CD4-positive, alpha-beta memory T cell (primary cell): ENCODE data around the gene SPATA3. TPM values are rescaled to one million over a fixed set of nuclear protein-coding genes. Genes with fewer than 3 reads are reported as not detected.

Source experiments
- CTCF ChIA-PET: fragments of 350-600 bp; sonication (Branson Sonifier 250); formaldehyde crosslinking; loops from one replicate; lab custom pipeline; 2021; ENCODE audit warnings: inconsistent platforms; ENCODE audit not compliant: partially characterized antibody; lab: Charles Lee
- POLR2A ChIA-PET: fragments of 350-600 bp; sonication (Branson Sonifier 250); formaldehyde crosslinking; loops from one replicate; lab custom pipeline; 2021; ENCODE audit not compliant: partially characterized antibody; lab: Charles Lee
- DNase-seq, 5 donors: peaks; one replicate each; pipeline versions ENCODE4 v3.0.0 to v3.0.0-alpha.2; 2020 to 2022; ENCODE audit warnings: mixed read lengths in 1 of 5
- H3K27ac ChIP-seq: one replicate; pipeline ENCODE4 v1.7.0; 2013; ENCODE audit warnings: low read depth, low read length
- H3K27me3 ChIP-seq: 2 replicates; pipeline ENCODE4 v1.7.0; 2013; ENCODE audit warnings: mild to moderate bottlenecking, low read length, moderate library complexity; ENCODE audit not compliant: insufficient read depth
- H3K36me3 ChIP-seq: 2 replicates; pipeline ENCODE4 v1.7.0; 2013; ENCODE audit warnings: mild to moderate bottlenecking, low read length, moderate library complexity; ENCODE audit not compliant: insufficient read depth
- H3K4me1 ChIP-seq: 2 replicates; pipeline ENCODE4 v1.7.0; 2013; ENCODE audit warnings: mild to moderate bottlenecking, low read length, moderate library complexity; ENCODE audit not compliant: insufficient read depth
- H3K4me3 ChIP-seq, 2 donors: one replicate each; pipeline ENCODE4 v1.7.0; 2013; ENCODE audit warnings: low read length in 2 of 2, mild to moderate bottlenecking in 1 of 2
- H3K9me3 ChIP-seq, 2 donors: one replicate each; pipeline ENCODE4 v1.7.0; 2013; ENCODE audit warnings: low read length in 2 of 2, control low read depth in 1 of 2; ENCODE audit not compliant: control insufficient read depth in 1 of 2
- H3K27ac Mint-ChIP-seq, 7 donors: one replicate each; pipeline ENCODE4 v1.8.0; 2020 to 2021; ENCODE audit warnings: mixed read lengths in 7 of 7, mild to moderate bottlenecking in 6 of 7, inconsistent platforms in 3 of 7, moderate library complexity in 3 of 7
- H3K27me3 Mint-ChIP-seq, 2 donors: one replicate each; pipeline ENCODE4 v1.8.0; 2020 to 2021; ENCODE audit warnings: mixed read lengths in 2 of 2
- H3K36me3 Mint-ChIP-seq, 2 donors: one replicate each; pipeline ENCODE4 v1.8.0; 2020 to 2021; ENCODE audit warnings: mixed read lengths in 2 of 2, inconsistent platforms in 1 of 2, mild to moderate bottlenecking in 1 of 2
- H3K4me1 Mint-ChIP-seq, 4 donors: one replicate each; pipeline ENCODE4 v1.8.0; 2020 to 2021; ENCODE audit warnings: mixed read lengths in 4 of 4, mild to moderate bottlenecking in 1 of 4
- H3K4me3 Mint-ChIP-seq, 8 donors: one replicate each; pipeline ENCODE4 v1.8.0; 2020 to 2021; ENCODE audit warnings: mixed read lengths in 8 of 8, mild to moderate bottlenecking in 7 of 8, moderate library complexity in 6 of 8, inconsistent platforms in 3 of 8
- H3K9me3 Mint-ChIP-seq, 8 donors: one replicate each; pipeline ENCODE4 v1.8.0; 2020 to 2021; ENCODE audit warnings: mixed read lengths in 8 of 8, mild to moderate bottlenecking in 5 of 8, inconsistent platforms in 3 of 8, moderate library complexity in 1 of 8
- intact Hi-C: fragments of 100-400 bp; cut with micrococcal nuclease; formaldehyde crosslinking; loops from one replicate; pipeline ENCODE4 v1.15.1; 2023
- polyA plus RNA-seq, 2 donors: library from polyadenylated mRNA; unstranded; fragments of 300-500 nt; fragmentation: Illumina TruSeq; gene quantifications; one replicate each; pipeline ENCODE4 v1.2.3, GENCODE V29; 2021
- total RNA-seq, 2 experiments: library from RNA; stranded (reverse); gene quantifications; one replicate each; pipeline ENCODE4 v1.2.3, GENCODE V29; 2021

The SPATA3 gene
- total and polyA plus RNA-seq, 4 experiments from 2014 or later, result not detected

- Mint-ChIP-seq H3K27me3 (peaks cover 0 to 1% of the 10 kb centered on the region in 2 donors), H3K4me1 (peaks cover 25 to 46% (median 36%) of the 10 kb centered on the region in 4 donors), H3K4me3 (peak overlapping the region in 3 of 8 donors; percentile 24 to 50 (median 48)), H3K36me3 (no peaks in the 10 kb centered on the region), H3K27ac (peak overlapping the region in 4 of 7 donors; percentile 37 to 76 (median 54)), H3K9me3 (no peaks in the 10 kb centered on the region)
- DNase-seq, result no peak
- ChIA-PET CTCF (interaction anchor here (0.7 to 8.4 kb wide), 9 partner anchors 10 to 160 kb away, joined by 3 to 256 read pairs (median 5); partner anchors contain the start of gene GPR55), POLR2A (interaction anchor here (1.0 to 1.7 kb wide), 5 partner anchors 10 to 88 kb away, joined by 3 to 7 read pairs (median 3); no protein-coding TSS in a partner anchor)
- intact Hi-C loops, result no loop called here
- peaks cover 41% of the 10 kb centered on the region for H3K4me1 ChIP-seq
- H3K4me3 ChIP-seq, result no peak overlapping the region
- H3K27ac ChIP-seq, result no peak overlapping the region
- no peaks in the 10 kb centered on the region for H3K36me3 ChIP-seq
- no peaks in the 10 kb centered on the region for H3K9me3 ChIP-seq
- H3K27me3 ChIP-seq, result no peaks in the 10 kb centered on the region
These were observed 11.3 kb upstream of the SPATA3 start for GRCh38 chr2:230984393-230985220.

GRCh38 chr2:230985519-230986231, 10.2 kb upstream of the SPATA3 start:
- H3K36me3 Mint-ChIP-seq, result no peaks in the 10 kb centered on the region
- no peaks in the 10 kb centered on the region for H3K36me3 ChIP-seq
- H3K4me3 ChIP-seq, result no peak overlapping the region
- no peak overlapping the region for H3K27ac ChIP-seq
- H3K4me3 Mint-ChIP-seq, result peak overlapping the region in 2 of 8 donors; percentile 43 to 66
- H3K9me3 ChIP-seq, result no peaks in the 10 kb centered on the region
- H3K4me1 Mint-ChIP-seq, result peaks cover 18 to 38% (median 29%) of the 10 kb centered on the region in 4 donors
- ChIA-PET POLR2A (interaction anchor here (0.9 to 2.2 kb wide), 6 partner anchors 11 to 89 kb away, joined by 3 to 14 read pairs (median 4); partner anchors contain the start of gene GPR55), CTCF (interaction anchor here (1.2 to 8.4 kb wide), 11 partner anchors 10 to 161 kb away, joined by 3 to 256 read pairs (median 11); partner anchors contain the start of gene GPR55)
- peak overlapping the region in 2 of 7 donors; percentile 25 to 70 for H3K27ac Mint-ChIP-seq
- peaks cover 34% of the 10 kb centered on the region for H3K4me1 ChIP-seq
- H3K9me3 Mint-ChIP-seq, result no peaks in the 10 kb centered on the region
- H3K27me3 Mint-ChIP-seq, result peaks cover 0 to 1% of the 10 kb centered on the region in 2 donors
- intact Hi-C loops, result no loop called here
- no peak for DNase-seq
- H3K27me3 ChIP-seq, result no peaks in the 10 kb centered on the region

- Mint-ChIP-seq H3K4me3 (peak overlapping the region; percentile 52 to 73 (median 63)), H3K27me3 (peaks cover 3 to 6% of the 10 kb centered on the region in 2 donors), H3K9me3 (no peaks in the 10 kb centered on the region), H3K36me3 (no peaks in the 10 kb centered on the region), H3K4me1 (peaks cover 12 to 28% (median 21%) of the 10 kb centered on the region in 4 donors), H3K27ac (peak overlapping the region in 2 of 7 donors; percentile 41 to 74)
- intact Hi-C loops, result loop anchor here (1.0 kb wide), 4 partner anchors 62 to 162 kb away; no protein-coding TSS in a partner anchor
- DNase-seq, result peak in 1 of 5 donors; percentile 14
- Histone ChIP-seq H3K27ac (no peak overlapping the region), H3K9me3 (no peaks in the 10 kb centered on the region), H3K4me1 (peaks cover 24% of the 10 kb centered on the region), H3K27me3 (no peaks in the 10 kb centered on the region), H3K36me3 (no peaks in the 10 kb centered on the region), H3K4me3 (peak overlapping the region in 1 of 2 donors; percentile 63)
- CTCF ChIA-PET, result interaction anchor here (0.6 to 8.4 kb wide), 25 partner anchors 9 to 168 kb away, joined by 3 to 256 read pairs (median 5); partner anchors contain the start of genes GPR55 and SPATA3
- POLR2A ChIA-PET, result interaction anchor here (0.6 to 2.2 kb wide), 10 partner anchors 61 to 162 kb away, joined by 3 to 14 read pairs (median 5); partner anchors contain the start of genes GPR55 and ITM2C
These were observed 9.3 kb upstream of the SPATA3 start for GRCh38 chr2:230986520-230987136.

- Mint-ChIP-seq H3K36me3 (no peaks in the 10 kb centered on the region), H3K4me3 (peak overlapping the region; percentile 52 to 73 (median 63)), H3K27me3 (peaks cover 5 to 11% of the 10 kb centered on the region in 2 donors), H3K9me3 (no peaks in the 10 kb centered on the region), H3K4me1 (peaks cover 4 to 21% (median 14%) of the 10 kb centered on the region in 4 donors), H3K27ac (peak overlapping the region in 2 of 7 donors; percentile 41 to 74)
- POLR2A ChIA-PET, result interaction anchor here (0.6 to 2.2 kb wide), 10 partner anchors 62 to 163 kb away, joined by 3 to 14 read pairs (median 5); partner anchors contain the start of genes GPR55 and ITM2C
- Histone ChIP-seq H3K9me3 (no peaks in the 10 kb centered on the region), H3K27ac (no peak overlapping the region), H3K4me1 (peaks cover 17% of the 10 kb centered on the region), H3K27me3 (no peaks in the 10 kb centered on the region), H3K36me3 (no peaks in the 10 kb centered on the region), H3K4me3 (peak overlapping the region in 1 of 2 donors; percentile 63)
- CTCF ChIA-PET, result interaction anchor here (0.6 to 8.4 kb wide), 34 partner anchors 8 to 178 kb away, joined by 3 to 256 read pairs (median 5); partner anchors contain the start of genes GPR55 and SPATA3
- intact Hi-C loops, result loop anchor here (1.0 kb wide), 4 partner anchors 63 to 163 kb away; no protein-coding TSS in a partner anchor
- DNase-seq, result peak; percentile 60 to 74 (median 69)
These were observed 8.5 kb upstream of the SPATA3 start for GRCh38 chr2:230987137-230988020.

GRCh38 chr2:230989731-230990130, 6.2 kb upstream of the SPATA3 start:
- Histone ChIP-seq H3K27me3 (no peaks in the 10 kb centered on the region), H3K9me3 (no peaks in the 10 kb centered on the region), H3K36me3 (no peaks in the 10 kb centered on the region), H3K4me1 (peaks cover 10% of the 10 kb centered on the region), H3K27ac (no peak overlapping the region), H3K4me3 (no peak overlapping the region)
- POLR2A ChIA-PET, result no interaction called here
- intact Hi-C loops, result no loop called here
- DNase-seq, result no peak
- peaks cover 3 to 9% (median 7%) of the 10 kb centered on the region in 4 donors for H3K4me1 Mint-ChIP-seq
- H3K9me3 Mint-ChIP-seq, result no peaks in the 10 kb centered on the region
- CTCF ChIA-PET, result interaction anchor here (1.4 to 8.4 kb wide), 5 partner anchors 15 to 165 kb away, joined by 6 to 256 read pairs (median 53); partner anchors contain the start of gene GPR55
- H3K36me3 Mint-ChIP-seq, result no peaks in the 10 kb centered on the region
- H3K27ac Mint-ChIP-seq, result no peak overlapping the region
- no peak overlapping the region for H3K4me3 Mint-ChIP-seq
- peaks cover 10 to 18% of the 10 kb centered on the region in 2 donors for H3K27me3 Mint-ChIP-seq
